DND-41 (cell line): Measurements from ENCODE around the gene BAIAP2.

Experiments
- ATAC-seq: fragments of 200-7000 bp; cut with Tn5 transposase; 3 replicates; pipeline ENCODE4 v1.9.1; 2021; ENCODE audit warnings: low read depth; ENCODE audit not compliant: insufficient read depth
- DNase-seq: peaks from one replicate; pipeline ENCODE4 v3.0.0-alpha.2; 2020
- H2AFZ ChIP-seq: 2 replicates; pipeline ENCODE4 v1.6.0; 2012; ENCODE audit warnings: low read depth, low read length
- H3K27ac ChIP-seq: 2 replicates; pipeline ENCODE4 v1.5.1; 2012; ENCODE audit warnings: low read length, inconsistent platforms
- H3K27me3 ChIP-seq: fragments of 200-600 bp; sonication (generic); 2 replicates; pipeline ENCODE4 v1.6.0; 2012; ENCODE audit warnings: low read length, mild to moderate bottlenecking, inconsistent platforms; ENCODE audit not compliant: insufficient read depth, poor library complexity
- H3K36me3 ChIP-seq: 2 replicates; pipeline ENCODE4 v1.5.1; 2012; ENCODE audit warnings: low read length, inconsistent platforms; ENCODE audit not compliant: insufficient read depth
- H3K4me1 ChIP-seq: 2 replicates; pipeline ENCODE4 v1.5.1; 2012; ENCODE audit warnings: mild to moderate bottlenecking, low read length; ENCODE audit not compliant: insufficient read depth
- H3K4me2 ChIP-seq: 2 replicates; pipeline ENCODE4 v1.6.0; 2012; ENCODE audit warnings: mild to moderate bottlenecking, moderate library complexity, low read length, inconsistent platforms; ENCODE audit not compliant: insufficient read depth
- H3K4me3 ChIP-seq, 2 experiments: fragments of 200-600 bp in 1 of 2; shearing (Covaris generic) in 1 of 2; 2 replicates each; pipeline ENCODE4 v1.5.1; 2012 to 2016; ENCODE audit warnings: inconsistent platforms in 2 of 2, low read length in 2 of 2, mild to moderate bottlenecking in 2 of 2, low read depth in 1 of 2, moderate library complexity in 1 of 2
- H3K79me2 ChIP-seq: 2 replicates; pipeline ENCODE4 v1.6.0; 2012; ENCODE audit warnings: low read length, inconsistent platforms; ENCODE audit not compliant: insufficient read depth
- H3K9ac ChIP-seq: 2 replicates; pipeline ENCODE4 v1.6.0; 2012; ENCODE audit warnings: low read depth, mild to moderate bottlenecking, inconsistent platforms, low read length, moderate library complexity
- H3K9me3 ChIP-seq: 2 replicates; pipeline ENCODE4 v1.5.1; 2012; ENCODE audit warnings: low read length, moderate library complexity, mild to moderate bottlenecking, inconsistent platforms; ENCODE audit not compliant: insufficient read depth, severe bottlenecking
- H4K20me1 ChIP-seq: 2 replicates; pipeline ENCODE4 v1.6.0; 2012; ENCODE audit warnings: low read length; ENCODE audit not compliant: insufficient read depth
- EZH2 ChIP-seq: IDR thresholded peaks from 3 replicates; pipeline ENCODE4 v1.6.1; 2012; ENCODE audit warnings: borderline replicate concordance, low read depth, mild to moderate bottlenecking, moderate library complexity, low read length, inconsistent platforms; ENCODE audit not compliant: severe bottlenecking
- TF ChIP-seq, protein P1 (sequence below): IDR thresholded peaks from 2 replicates; pipeline ENCODE4 v1.5.1; 2012; ENCODE audit warnings: borderline replicate concordance, low read length, moderate library complexity, mild to moderate bottlenecking; ENCODE audit not compliant: poor library complexity, severe bottlenecking; ENCODE audit errors: extremely low read depth

BAIAP2 gene

DNA sequence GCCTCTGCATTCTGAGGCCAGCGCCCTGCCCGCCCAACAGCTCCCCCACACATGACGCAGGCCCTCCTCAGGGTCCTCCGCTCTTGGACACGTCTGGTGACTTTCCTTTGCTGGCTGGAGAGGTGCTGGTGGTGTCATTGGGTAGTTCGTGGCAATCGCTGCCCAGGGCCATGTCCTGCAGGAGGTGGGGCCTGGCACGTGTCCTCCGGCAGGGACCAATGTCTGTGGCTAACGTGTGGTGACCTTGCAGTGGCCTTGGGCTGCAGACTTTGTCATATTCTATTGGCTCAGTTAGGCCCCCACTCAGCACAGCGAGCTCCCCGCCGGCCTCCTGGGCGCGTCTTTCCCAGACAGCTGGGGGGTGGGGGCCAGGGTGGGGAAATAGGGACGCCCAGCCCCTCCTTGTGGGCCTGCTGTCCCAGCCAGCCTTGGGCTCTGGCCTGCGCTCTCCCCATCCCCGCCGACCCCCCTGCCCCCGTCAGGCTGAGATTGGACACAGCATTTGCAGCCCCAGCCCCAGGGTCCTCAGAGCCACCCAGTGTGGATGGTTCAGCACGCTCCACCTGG, 78.3 kb downstream of the BAIAP2 start:
- no peaks in the 10 kb centered on the region for H3K4me1 ChIP-seq
- H2AFZ ChIP-seq = no peak overlapping the region
- no peaks in the 10 kb centered on the region for H3K27me3 ChIP-seq
- no peaks in the 10 kb centered on the region for H3K36me3 ChIP-seq
- no peaks in the 10 kb centered on the region for H3K79me2 ChIP-seq
- no peak for TF ChIP-seq EZH2
- TF ChIP-seq, protein P1, sequence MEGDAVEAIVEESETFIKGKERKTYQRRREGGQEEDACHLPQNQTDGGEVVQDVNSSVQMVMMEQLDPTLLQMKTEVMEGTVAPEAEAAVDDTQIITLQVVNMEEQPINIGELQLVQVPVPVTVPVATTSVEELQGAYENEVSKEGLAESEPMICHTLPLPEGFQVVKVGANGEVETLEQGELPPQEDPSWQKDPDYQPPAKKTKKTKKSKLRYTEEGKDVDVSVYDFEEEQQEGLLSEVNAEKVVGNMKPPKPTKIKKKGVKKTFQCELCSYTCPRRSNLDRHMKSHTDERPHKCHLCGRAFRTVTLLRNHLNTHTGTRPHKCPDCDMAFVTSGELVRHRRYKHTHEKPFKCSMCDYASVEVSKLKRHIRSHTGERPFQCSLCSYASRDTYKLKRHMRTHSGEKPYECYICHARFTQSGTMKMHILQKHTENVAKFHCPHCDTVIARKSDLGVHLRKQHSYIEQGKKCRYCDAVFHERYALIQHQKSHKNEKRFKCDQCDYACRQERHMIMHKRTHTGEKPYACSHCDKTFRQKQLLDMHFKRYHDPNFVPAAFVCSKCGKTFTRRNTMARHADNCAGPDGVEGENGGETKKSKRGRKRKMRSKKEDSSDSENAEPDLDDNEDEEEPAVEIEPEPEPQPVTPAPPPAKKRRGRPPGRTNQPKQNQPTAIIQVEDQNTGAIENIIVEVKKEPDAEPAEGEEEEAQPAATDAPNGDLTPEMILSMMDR = no peak
- H3K27ac ChIP-seq = no peak overlapping the region
- ATAC-seq (no peak), DNase-seq (no peak)
- H3K9ac ChIP-seq = no peak overlapping the region
- no peaks in the 10 kb centered on the region for H3K9me3 ChIP-seq
- peaks cover 5% of the 10 kb centered on the region; the same call in 1 of the 2 replicates for H4K20me1 ChIP-seq
- H3K4me3 ChIP-seq = no peak overlapping the region
- H3K4me2 ChIP-seq = no peak overlapping the region

DNA sequence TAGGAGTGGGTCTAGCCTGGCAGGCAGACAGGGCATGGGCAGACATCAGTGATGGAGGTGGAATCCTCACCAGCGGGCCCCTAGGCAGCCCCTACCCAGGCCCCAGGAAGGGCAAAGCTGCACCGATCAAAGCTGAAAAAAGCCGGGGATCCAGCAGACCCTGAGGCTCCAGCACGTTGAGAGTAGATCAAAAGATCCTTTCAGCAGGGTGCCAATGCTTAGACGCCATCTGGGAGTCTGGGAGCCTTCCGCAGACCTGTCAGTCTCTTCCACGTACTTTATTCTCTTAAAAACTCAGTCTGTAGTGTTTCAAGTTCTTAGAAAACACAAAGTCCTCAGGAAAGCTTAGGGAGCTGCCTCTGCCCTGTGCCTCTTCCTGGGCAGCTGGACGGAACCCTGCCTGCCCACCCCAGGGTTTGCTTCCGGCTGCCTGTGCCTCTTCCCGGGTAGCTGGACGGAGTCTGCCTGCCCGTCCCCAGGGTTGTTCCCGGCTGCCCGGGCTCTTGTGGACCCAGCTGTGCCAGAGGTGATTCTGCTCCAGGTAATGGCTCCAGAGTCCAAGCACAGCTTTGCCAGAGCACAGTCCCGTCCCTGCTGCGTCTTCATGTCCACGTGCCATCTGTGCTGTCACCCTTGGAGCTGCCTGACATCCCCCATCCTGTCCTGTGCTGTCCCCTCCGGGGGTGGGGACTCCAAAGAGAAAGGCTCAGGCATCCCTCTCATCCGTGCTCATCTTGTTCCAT, 79.6 kb downstream of the BAIAP2 start:
- H3K9me3 ChIP-seq = no peaks in the 10 kb centered on the region
- DNase-seq = no peak
- H3K36me3 ChIP-seq = no peaks in the 10 kb centered on the region
- no peak overlapping the region for H3K9ac ChIP-seq
- no peaks in the 10 kb centered on the region for H3K79me2 ChIP-seq
- H3K27ac ChIP-seq = no peak overlapping the region
- H4K20me1 ChIP-seq = peaks cover 5% of the 10 kb centered on the region; the same call in 1 of the 2 replicates
- no peaks in the 10 kb centered on the region for H3K27me3 ChIP-seq
- H2AFZ ChIP-seq = no peak overlapping the region
- TF ChIP-seq, protein P1 = no peak
- TF ChIP-seq EZH2 = no peak
- no peak overlapping the region for H3K4me3 ChIP-seq
- H3K4me2 ChIP-seq = no peak overlapping the region
- H3K4me1 ChIP-seq = no peaks in the 10 kb centered on the region
- no peak for ATAC-seq

DNA sequence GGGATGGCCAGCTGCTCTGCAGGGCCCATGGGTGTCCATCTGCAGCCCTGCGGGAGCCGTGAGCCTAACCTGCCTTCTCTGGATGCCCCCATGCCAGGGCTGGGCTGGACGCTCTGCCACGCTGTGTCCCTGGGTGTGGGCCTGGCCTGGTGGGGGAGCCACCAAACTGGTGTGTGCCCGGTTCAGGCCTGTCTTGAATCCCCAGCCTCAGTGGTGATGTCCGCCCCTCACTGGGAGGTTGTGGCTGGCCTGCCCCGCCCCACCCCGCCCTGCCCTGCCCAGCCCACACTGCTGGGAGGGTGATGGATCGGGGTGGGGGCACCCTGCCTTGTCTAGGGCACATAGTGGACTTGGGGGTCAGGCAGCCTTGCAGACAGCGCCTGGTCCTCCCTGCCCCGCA, 80.3 kb downstream of the BAIAP2 start:
- H4K20me1 ChIP-seq = peaks cover 5% of the 10 kb centered on the region; the same call in 1 of the 2 replicates
- no peak overlapping the region for H3K9ac ChIP-seq
- no peaks in the 10 kb centered on the region for H3K36me3 ChIP-seq
- no peaks in the 10 kb centered on the region for H3K27me3 ChIP-seq
- no peak overlapping the region for H3K27ac ChIP-seq
- H3K79me2 ChIP-seq = no peaks in the 10 kb centered on the region
- H3K9me3 ChIP-seq = no peaks in the 10 kb centered on the region
- TF ChIP-seq, protein P1 = no peak
- no peak for TF ChIP-seq EZH2
- no peak overlapping the region for H3K4me3 ChIP-seq
- DNase-seq (no peak), ATAC-seq (no peak)
- no peaks in the 10 kb centered on the region for H3K4me1 ChIP-seq
- no peak overlapping the region for H2AFZ ChIP-seq
- H3K4me2 ChIP-seq = no peak overlapping the region
